B cell (primary cell): ENCODE results near the gene ATP9A.

Source experiments
- EZH2 ChIP-seq: IDR thresholded peaks from 2 replicates; pipeline ENCODE4 v1.6.1; 2012; ENCODE audit warnings: borderline replicate concordance, low read depth, mild to moderate bottlenecking, moderate library complexity, low read length; ENCODE audit not compliant: insufficient read depth, poor library complexity, severe bottlenecking
- TF ChIP-seq, protein P1 (sequence below): fragments of 200-600 bp; IDR thresholded peaks from one replicate; pipeline ENCODE4 v1.8.0; 2022; ENCODE audit warnings: antibody characterized with exemption, mild to moderate bottlenecking

DNA sequence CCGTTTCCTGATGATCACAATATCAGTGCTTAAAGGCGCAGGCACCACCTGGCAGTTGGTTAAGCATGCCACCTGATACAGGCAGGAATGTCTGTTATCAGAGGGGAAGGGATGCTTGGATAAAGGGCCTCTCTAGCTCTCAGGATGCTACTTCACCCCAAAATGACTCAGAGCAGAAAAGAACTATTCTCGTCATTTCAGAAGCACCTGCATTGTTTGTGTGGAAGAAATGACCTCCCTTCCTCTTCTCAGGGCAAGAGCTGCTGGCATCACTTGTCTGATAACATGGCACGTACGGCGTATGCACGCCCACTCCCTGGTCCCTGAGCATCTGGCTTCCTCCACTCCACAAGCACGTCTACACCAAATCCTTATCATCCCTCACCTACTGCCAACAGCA, 47.3 kb downstream of the ATP9A start:
- TF ChIP-seq, protein P1, sequence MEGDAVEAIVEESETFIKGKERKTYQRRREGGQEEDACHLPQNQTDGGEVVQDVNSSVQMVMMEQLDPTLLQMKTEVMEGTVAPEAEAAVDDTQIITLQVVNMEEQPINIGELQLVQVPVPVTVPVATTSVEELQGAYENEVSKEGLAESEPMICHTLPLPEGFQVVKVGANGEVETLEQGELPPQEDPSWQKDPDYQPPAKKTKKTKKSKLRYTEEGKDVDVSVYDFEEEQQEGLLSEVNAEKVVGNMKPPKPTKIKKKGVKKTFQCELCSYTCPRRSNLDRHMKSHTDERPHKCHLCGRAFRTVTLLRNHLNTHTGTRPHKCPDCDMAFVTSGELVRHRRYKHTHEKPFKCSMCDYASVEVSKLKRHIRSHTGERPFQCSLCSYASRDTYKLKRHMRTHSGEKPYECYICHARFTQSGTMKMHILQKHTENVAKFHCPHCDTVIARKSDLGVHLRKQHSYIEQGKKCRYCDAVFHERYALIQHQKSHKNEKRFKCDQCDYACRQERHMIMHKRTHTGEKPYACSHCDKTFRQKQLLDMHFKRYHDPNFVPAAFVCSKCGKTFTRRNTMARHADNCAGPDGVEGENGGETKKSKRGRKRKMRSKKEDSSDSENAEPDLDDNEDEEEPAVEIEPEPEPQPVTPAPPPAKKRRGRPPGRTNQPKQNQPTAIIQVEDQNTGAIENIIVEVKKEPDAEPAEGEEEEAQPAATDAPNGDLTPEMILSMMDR: no peak
- no peak for TF ChIP-seq EZH2
